HG02885 (cell line): ENCODE results near the gene OTOG.
"Not testable (repeated sequence)": the region's sequence is repeated elsewhere in the genome, so short reads cannot be mapped to it uniquely, and the experiment has no call there.

Experiments used
- ATAC-seq: cut with Tn5 transposase; IDR thresholded peaks from one replicate; pipeline ENCODE4 v1.9.1; 2021; ENCODE audit warnings: mild to moderate bottlenecking; ENCODE audit not compliant: unreplicated experiment, poor library complexity

The OTOG gene

DNA sequence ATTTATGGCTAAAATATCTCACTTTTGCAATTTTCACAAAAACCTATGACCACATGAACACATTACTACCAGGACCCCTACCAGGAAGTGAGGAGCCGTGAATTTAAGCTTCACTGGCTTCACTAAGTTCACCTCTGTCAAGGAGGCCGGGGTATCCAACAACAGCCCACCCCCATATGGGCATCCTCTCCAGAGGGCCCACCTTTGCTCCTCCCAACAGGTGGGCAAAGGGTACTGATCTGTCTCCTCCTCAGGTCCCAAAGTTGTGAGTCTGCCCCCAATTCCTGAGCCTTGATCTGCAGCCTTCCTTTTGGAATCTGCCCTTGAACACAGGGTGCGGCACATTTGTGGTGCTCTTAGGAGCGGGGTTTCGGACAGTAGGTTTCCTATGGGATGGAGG lies 66.9 kb downstream of the OTOG start:
- no peak for ATAC-seq

DNA sequence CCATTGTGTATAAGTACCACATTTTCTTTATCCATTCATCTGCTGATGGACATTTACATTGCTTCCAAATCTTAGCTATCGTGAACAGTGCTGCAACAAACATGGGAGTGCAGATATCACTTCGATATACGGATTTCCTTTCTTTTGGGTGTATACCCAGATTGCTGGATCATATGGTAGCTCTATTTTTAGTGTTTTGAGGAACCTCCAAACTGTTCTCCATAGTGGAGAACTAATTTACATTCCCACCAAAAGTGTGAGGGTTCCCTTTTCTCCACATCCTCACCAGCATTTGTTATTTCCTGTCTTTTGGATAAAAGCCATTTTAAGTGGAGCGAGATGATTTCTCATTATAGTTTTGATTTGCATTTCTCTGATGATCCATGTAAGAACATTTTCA lies 75.7 kb downstream of the OTOG start:
- not testable (repeated sequence) for ATAC-seq

DNA sequence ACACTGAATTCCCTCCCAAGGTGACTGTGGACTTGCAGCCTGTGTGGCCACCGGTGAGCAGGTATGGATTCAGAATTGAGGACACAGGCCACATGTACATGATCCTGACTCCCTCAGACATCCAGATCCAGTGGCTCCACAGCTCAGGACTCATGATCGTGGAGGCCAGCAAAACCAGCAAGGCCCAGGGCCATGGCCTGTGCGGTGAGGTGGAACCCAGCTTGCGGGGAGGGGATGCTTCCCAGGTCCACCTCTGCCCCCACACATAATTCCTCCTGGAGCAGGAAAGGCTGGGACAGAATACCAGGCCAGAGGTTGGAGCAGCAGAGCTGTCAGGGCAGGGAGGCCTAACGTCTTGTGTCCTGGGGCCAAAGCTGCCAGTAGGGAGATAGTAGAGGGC lies 82.1 kb downstream of the OTOG start:
- no peak for ATAC-seq

DNA sequence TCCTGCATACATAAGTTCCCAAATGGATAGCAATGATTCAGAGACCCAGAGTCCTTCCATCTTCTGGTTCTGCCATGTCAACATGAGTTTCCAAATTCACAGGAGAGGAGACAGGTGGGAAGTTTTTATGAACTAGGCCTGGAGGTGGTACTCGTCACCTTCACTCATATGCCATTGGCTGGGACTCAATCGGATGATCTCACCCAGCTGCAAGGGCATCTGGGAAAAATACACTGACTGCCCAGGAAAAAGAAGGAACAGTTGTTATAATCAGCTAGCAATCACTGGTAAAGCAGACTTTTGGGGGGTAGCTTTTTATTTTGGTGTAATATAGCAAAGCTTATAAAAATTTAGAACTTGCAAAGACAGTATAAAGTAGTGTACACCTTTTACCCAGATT lies 83.9 kb downstream of the OTOG start:
- no peak for ATAC-seq

DNA sequence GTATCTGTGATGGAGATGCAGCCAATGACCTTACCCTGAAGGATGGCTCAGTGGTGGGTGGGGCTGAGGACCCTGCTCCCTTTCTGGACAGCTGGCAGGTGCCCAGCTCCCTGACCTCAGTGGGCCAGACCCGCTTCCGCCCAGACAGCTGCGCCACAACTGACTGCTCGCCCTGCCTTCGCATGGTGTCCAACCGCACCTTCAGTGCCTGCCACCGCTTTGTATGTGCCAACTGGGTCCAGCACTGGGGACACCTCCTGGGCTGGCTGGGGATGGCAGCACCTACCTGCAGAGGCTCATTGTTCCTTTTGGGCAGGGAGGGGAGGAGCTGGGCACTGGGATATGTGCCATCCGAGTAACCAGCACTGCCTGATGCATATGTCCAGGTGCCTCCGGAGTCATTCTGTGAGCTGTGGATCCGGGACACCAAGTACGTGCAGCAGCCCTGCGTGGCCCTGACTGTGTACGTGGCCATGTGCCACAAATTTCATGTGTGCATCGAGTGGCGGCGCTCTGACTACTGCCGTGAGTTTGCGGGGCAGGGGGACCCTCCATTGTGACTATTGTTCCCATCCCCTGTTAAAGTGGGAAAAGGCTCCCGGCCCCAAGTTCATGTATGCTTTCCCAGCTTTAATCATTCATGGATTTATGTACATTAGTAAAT lies 84.8 kb downstream of the OTOG start:
- no peak for ATAC-seq

GRCh38 chr11:17633279-17633986 lies 86.4 kb downstream of the OTOG start:
- ATAC-seq = no peak

- ATAC-seq = no peak
Measured at GRCh38 chr11:17633987-17634775, 87.1 kb downstream of the OTOG start.

DNA sequence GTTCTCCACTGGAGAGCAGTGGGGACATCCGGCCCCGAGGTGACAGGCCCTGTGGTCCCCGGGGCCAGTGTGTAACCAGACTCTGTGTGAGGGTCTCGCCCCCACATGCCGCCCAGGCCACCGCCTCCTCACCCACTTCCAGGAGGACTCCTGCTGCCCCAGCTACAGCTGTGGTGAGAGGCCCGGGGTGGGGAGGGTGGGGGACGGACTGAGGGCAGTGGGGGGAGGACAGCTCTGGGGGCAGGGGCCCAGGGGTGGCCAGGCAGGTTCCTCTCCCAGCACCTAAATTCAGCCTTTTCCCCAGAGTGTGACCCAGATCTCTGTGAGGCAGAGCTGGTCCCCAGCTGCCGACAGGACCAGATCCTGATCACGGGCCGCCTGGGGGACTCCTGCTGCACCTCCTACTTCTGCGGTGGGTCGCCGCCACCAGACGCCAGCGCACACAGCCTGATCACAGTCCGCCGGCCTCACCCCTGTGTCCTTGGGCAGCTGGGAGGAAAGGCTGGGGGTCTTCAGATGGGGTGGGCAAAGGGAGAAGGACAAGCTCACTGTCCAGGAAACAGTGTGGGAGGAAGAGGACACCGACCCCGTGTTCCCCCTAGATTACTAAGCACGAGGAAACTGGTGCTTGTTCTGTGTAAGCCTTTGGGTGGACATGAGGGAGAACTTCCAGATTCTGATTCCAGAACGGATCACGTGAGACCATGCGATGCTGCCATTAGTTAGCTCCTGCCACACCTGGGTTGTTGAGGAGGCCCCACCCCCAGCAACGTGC lies 87.9 kb downstream of the OTOG start:
- ATAC-seq = no peak

DNA sequence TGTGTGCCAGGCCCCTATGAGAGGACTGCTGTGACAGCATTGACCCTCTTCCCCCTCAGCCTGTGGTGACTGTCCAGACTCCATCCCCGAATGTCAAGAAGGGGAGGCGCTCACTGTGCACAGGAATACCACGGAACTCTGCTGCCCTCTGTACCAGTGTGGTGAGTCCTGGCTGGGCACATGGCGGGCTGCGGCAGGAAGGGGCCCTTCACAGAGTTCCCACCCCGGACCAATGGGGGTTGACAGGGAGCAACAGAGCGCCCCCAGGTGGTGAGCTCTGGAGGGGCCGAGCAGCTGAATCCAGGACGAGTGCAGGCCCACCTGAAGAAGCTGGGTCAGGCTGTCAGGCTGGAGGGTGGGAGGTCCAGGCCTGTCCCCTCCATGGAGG lies 88.5 kb downstream of the OTOG start:
- ATAC-seq = no peak

DNA sequence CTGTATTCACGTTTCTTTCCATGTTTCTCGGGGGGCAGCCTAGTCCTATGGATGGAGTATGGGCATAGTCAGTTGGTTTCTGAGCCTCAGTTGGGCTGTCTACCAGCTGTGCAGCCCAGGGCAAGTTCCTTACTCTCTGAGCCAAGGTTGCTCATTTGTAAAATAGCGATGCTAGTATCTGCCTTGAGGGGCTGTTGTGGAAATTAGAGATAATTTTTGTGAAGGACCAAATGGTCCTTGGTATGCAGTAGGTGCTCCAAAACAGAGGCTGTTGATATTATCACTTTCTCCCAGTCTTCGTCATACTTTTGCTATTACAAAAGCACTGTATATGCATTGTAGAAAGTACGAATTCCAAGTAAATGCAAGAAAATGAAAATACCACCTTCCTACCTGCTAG lies 89.7 kb downstream of the OTOG start:
- ATAC-seq = no peak

DNA sequence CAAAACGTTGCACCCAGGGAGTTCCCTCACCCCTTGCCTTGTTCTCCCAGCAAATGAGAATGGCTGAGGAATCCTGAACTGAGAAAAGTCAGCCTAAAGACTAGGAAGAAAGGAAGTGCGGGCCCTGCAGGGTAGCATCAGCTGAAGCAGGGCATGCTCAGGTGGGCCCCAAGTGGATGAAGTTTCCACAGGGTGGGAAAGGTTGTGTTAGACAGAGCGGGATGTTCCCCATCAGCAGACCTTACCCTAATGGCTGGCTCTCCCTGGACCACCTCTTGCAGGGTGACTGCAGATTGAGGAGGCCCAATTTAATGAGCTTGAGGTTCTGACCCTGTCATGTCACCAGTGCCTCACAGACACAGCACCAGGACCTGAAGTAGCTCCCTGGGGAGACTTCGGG lies 90.8 kb downstream of the OTOG start:
- no peak for ATAC-seq

GRCh38 chr11:17638311-17638710 lies 91.3 kb downstream of the OTOG start:
- no peak for ATAC-seq

DNA sequence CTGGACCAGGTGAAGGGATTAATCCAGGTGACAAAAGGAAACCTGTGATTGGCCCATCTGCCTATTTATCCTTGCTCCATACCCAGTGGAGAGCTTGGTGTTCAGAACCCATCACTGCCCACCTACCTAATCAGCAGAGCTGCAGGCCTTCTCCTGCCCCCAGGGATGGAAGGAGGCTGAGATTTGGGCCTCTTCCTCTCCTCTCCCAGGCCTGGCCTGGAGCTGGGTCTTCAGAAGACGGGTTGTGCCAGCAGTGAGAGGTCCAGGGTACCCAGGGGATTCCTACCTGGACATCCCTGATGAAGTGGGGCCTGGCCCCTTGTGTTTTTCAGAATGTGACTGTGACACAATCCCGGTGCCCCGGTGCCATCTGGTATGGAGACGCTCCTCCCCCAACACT lies 92.0 kb downstream of the OTOG start:
- no peak for ATAC-seq

- no peak for ATAC-seq
Measured at GRCh38 chr11:17639781-17640180, 92.7 kb downstream of the OTOG start.

GRCh38 chr11:17640493-17641164 lies 93.6 kb downstream of the OTOG start:
- no peak for ATAC-seq

GRCh38 chr11:17641792-17642350 lies 94.8 kb downstream of the OTOG start:
- no peak for ATAC-seq

- ATAC-seq = no peak
Measured at GRCh38 chr11:17642370-17642769, 95.3 kb downstream of the OTOG start.

DNA sequence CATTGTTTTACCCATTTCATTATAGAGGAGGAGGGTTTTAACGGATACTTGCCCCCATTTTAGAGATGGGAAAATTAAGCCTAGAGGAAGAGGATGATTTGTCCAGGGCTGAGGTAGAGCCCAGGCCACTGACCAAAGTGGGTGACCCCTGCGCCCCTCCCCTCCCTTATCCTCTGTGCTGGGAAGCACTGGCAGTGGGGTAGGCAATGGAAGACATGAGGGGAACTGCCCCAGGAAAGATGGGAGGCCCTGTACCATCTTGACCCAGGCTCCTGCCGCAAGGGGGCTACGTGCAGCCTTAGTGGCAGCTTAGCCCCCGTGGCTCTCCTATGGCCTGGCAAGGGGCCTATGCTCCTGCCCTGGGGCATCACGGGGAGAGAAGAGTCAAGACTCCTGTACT lies 95.9 kb downstream of the OTOG start:
- ATAC-seq = no peak

GRCh38 chr11:17643506-17644405 lies 96.7 kb downstream of the OTOG start:
- ATAC-seq = no peak
